Caco-2 (cell line): ENCODE measurements around the gene KIAA1755. TPM values are rescaled to one million over a fixed set of nuclear protein-coding genes. Genes with fewer than 3 reads are reported as not detected.
"Not testable (repeated sequence)": the region's sequence is repeated elsewhere in the genome, so short reads cannot be mapped to it uniquely, and the experiment has no call there.

ENCODE experiments used
- BruUV-seq: library from RNA; stranded (reverse); fragments of 400-500 nt; replicated peaks from 2 replicates; lab custom pipeline; 2021; lab: Mats Ljungman, UMichigan
- CTCF ChIA-PET: fragments of 300-600 bp; sonication (Branson Sonifier 250); formaldehyde crosslinking; loops from one replicate; lab custom pipeline; 2022; ENCODE audit warnings: antibody characterized with exemption; lab: Charles Lee
- POLR2A ChIA-PET: fragments of 300-600 bp; sonication (Branson Sonifier 250); formaldehyde crosslinking; loops from one replicate; lab custom pipeline; 2022; ENCODE audit warnings: antibody characterized with exemption; lab: Charles Lee
- DNase-seq, 2 experiments: peaks; one replicate each; pipeline versions ENCODE4 v3.0.0 to v3.0.0-alpha.2; 2020 to 2022
- H3K27me3 ChIP-seq: replicated peaks from 2 replicates; pipeline ENCODE4 v1.6.0; 2011; ENCODE audit warnings: low read length; ENCODE audit not compliant: control insufficient read depth, insufficient read depth
- H3K36me3 ChIP-seq: 2 replicates; pipeline ENCODE4 v1.5.1; 2011; ENCODE audit warnings: low read length; ENCODE audit not compliant: control insufficient read depth, insufficient read depth
- H3K4me1 ChIP-seq: fragments of 250-450 bp; sonication (Bioruptor Pico); 2 replicates; pipeline ENCODE4 v1.5.1; 2020; ENCODE audit warnings: mild to moderate bottlenecking
- H3K4me3 ChIP-seq: 2 replicates; pipeline ENCODE4 v1.5.1; 2011; ENCODE audit warnings: low read depth, mild to moderate bottlenecking, control low read depth, low read length
- H3K9me3 ChIP-seq: fragments of 250-450 bp; sonication (Bioruptor Pico); 2 replicates; pipeline ENCODE4 v1.5.1; 2020; ENCODE audit warnings: mild to moderate bottlenecking, moderate library complexity
- H3K27ac Mint-ChIP-seq: one replicate; pipeline ENCODE4 v1.8.0; 2022; ENCODE audit warnings: mixed read lengths; ENCODE audit not compliant: unreplicated experiment
- H3K27me3 Mint-ChIP-seq: one replicate; pipeline ENCODE4 v1.8.0; 2022; ENCODE audit warnings: mixed read lengths; ENCODE audit not compliant: insufficient read depth, unreplicated experiment
- H3K36me3 Mint-ChIP-seq: one replicate; pipeline ENCODE4 v1.8.0; 2022; ENCODE audit warnings: mild to moderate bottlenecking, mixed read lengths; ENCODE audit not compliant: insufficient read depth, unreplicated experiment
- H3K4me1 Mint-ChIP-seq: one replicate; pipeline ENCODE4 v1.8.0; 2022; ENCODE audit warnings: low read depth, mixed read lengths; ENCODE audit not compliant: unreplicated experiment
- H3K4me3 Mint-ChIP-seq: one replicate; pipeline ENCODE4 v1.8.0; 2022; ENCODE audit warnings: mild to moderate bottlenecking, moderate library complexity, mixed read lengths; ENCODE audit not compliant: unreplicated experiment
- H3K9me3 Mint-ChIP-seq: one replicate; pipeline ENCODE4 v1.8.0; 2022; ENCODE audit warnings: mixed read lengths; ENCODE audit not compliant: unreplicated experiment
- intact Hi-C: fragments of 100-400 bp; cut with micrococcal nuclease; formaldehyde crosslinking; loops from one replicate; pipeline ENCODE4 v1.10.0; 2022; ENCODE audit not compliant: unreplicated experiment
- total RNA-seq: library from RNA; stranded (reverse); gene quantifications from 2 replicates; pipeline ENCODE4 v1.2.3, GENCODE V29; 2022
- TF ChIP-seq, protein P1 (sequence below), 2 experiments: fragments of 200-600 bp in 1 of 2; IDR thresholded peaks; 1 replicate in 1 of 2; 2 replicates in 1 of 2; pipeline versions ENCODE4 v1.5.1 to v1.8.0; 2011 to 2022; ENCODE audit warnings: antibody characterized with exemption in 1 of 2, control low read depth in 1 of 2, inconsistent platforms in 1 of 2, low read depth in 1 of 2, low read length in 1 of 2, mild to moderate bottlenecking in 1 of 2, moderate library complexity in 1 of 2; ENCODE audit not compliant: insufficient read depth in 1 of 2, severe bottlenecking in 1 of 2, unreplicated experiment in 1 of 2

KIAA1755 gene
- total RNA-seq, 1 experiment from 2014 or later: 0.20 TPM

DNA sequence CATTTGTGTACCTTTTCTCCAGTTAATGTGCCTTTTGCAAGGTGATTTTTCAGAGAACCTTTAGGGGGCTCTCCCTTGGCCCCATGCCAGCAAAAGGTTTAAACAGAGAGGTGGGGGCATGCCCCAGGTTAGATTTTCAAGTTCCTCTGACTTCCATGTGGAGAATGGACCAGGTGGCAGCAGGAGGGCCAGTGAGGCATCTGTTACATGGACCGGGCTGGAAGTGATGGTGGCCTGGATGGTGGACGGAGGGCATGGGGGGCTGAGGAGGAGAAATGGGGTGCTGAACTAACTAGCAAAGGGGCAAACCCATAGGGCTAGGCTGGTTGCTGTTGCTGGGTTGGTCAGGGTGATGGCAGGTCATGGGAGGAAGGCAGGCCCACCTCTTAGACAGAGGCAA lies 22.7 kb upstream of the KIAA1755 start:
- no TSS peak for BruUV-seq
- Histone ChIP-seq H3K4me1 (no peaks in the 10 kb centered on the region), H3K4me3 (no peak overlapping the region), H3K36me3 (no peaks in the 10 kb centered on the region), H3K27me3 (no peaks in the 10 kb centered on the region), H3K9me3 (peaks cover 16% of the 10 kb centered on the region)
- TF ChIP-seq, protein P1, sequence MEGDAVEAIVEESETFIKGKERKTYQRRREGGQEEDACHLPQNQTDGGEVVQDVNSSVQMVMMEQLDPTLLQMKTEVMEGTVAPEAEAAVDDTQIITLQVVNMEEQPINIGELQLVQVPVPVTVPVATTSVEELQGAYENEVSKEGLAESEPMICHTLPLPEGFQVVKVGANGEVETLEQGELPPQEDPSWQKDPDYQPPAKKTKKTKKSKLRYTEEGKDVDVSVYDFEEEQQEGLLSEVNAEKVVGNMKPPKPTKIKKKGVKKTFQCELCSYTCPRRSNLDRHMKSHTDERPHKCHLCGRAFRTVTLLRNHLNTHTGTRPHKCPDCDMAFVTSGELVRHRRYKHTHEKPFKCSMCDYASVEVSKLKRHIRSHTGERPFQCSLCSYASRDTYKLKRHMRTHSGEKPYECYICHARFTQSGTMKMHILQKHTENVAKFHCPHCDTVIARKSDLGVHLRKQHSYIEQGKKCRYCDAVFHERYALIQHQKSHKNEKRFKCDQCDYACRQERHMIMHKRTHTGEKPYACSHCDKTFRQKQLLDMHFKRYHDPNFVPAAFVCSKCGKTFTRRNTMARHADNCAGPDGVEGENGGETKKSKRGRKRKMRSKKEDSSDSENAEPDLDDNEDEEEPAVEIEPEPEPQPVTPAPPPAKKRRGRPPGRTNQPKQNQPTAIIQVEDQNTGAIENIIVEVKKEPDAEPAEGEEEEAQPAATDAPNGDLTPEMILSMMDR (IDR thresholded peaks at IDR 0.05; ENCODE audit: insufficient read depth in 1 of 2, low read depth in 1 of 2, low read length in 1 of 2, severe bottlenecking in 1 of 2, unreplicated experiment in 1 of 2): no peak
- Mint-ChIP-seq H3K4me3 (no peak overlapping the region), H3K4me1 (no peaks in the 10 kb centered on the region), H3K9me3 (peaks cover 18% of the 10 kb centered on the region), H3K27ac (no peak overlapping the region), H3K36me3 (no peaks in the 10 kb centered on the region), H3K27me3 (peaks cover 12% of the 10 kb centered on the region)
- ChIA-PET CTCF (no interaction called here), POLR2A (interaction anchor here (0.5 kb wide), 1 partner anchor 557 kb away, joined by 7 read pairs; no protein-coding TSS in a partner anchor)
- peak in 1 of 2 experiments; percentile 38 for DNase-seq
- intact Hi-C loops: no loop called here

DNA sequence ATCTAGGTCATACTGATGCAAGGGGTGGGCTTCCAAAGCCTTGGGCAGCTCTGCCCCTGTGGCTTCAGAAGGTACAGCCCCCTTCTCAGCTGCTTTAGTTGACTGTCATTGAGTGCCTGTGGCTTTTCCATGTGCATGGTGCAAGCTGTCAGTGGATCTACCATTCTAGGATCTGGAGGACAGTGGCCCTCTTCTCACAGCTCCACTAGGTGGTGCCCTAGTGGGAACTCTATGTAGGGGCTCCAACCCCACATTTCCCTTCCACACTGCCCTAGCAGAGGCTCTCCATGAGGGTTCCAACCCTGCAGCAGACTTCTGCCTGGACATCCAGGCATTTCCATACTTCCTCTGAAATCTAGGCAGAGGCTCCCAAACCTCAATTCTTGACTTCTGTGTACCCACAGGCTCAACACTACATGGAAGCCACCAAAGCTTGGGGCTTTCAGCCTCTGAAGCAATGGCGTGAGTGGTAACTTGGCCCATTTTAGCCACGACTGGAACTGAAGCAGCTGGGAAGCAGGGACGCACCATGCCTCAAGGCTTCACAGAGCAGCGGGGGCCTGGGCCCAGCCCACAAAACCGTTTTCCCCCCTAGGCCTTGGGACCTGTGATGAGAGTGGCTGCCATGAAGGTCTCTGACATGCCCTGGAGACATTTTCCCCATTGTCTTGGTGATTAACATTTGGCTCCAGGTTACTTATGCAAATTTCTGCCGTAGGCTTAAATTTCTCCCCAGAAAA lies 20.8 kb upstream of the KIAA1755 start:
- peaks cover 18% of the 10 kb centered on the region for H3K9me3 Mint-ChIP-seq
- H3K27me3 Mint-ChIP-seq, H3K4me1 Mint-ChIP-seq, H3K36me3 ChIP-seq, H3K4me3 ChIP-seq, H3K4me1 ChIP-seq, BruUV-seq, H3K27me3 ChIP-seq, intact Hi-C loops, H3K27ac Mint-ChIP-seq, CTCF ChIA-PET, POLR2A ChIA-PET, H3K36me3 Mint-ChIP-seq, H3K4me3 Mint-ChIP-seq: not testable (repeated sequence)
- peak in 1 of 2 experiments; percentile 38 for DNase-seq
- peaks cover 16% of the 10 kb centered on the region for H3K9me3 ChIP-seq

DNA sequence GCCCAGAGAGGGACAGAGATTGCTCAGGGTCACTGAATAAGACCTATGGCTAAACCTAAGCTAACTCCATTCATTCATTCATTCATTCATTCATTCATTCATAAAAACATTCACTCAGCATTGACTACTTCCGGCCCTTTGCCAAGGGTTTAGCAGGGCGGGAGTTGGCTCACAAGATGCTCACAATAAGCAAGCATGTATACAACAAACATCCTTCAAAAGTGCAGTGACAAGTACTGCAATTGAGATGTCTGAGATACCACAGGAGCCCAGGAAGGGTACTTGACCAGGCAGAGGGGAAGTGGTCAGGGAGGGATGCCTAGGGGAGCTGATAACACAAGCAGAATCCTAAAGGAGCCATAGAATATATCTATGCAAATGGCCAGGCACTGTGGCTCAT lies 18.2 kb upstream of the KIAA1755 start:
- no peaks in the 10 kb centered on the region for H3K36me3 Mint-ChIP-seq
- POLR2A ChIA-PET: no interaction called here
- H3K4me3 Mint-ChIP-seq: no peak overlapping the region
- CTCF ChIA-PET: no interaction called here
- H3K27me3 Mint-ChIP-seq: no peaks in the 10 kb centered on the region
- no peak overlapping the region for H3K27ac Mint-ChIP-seq
- intact Hi-C loops: no loop called here
- Histone ChIP-seq H3K4me1 (no peaks in the 10 kb centered on the region), H3K4me3 (no peak overlapping the region), H3K36me3 (no peaks in the 10 kb centered on the region), H3K27me3 (no peaks in the 10 kb centered on the region), H3K9me3 (peaks cover 16% of the 10 kb centered on the region)
- DNase-seq: no peak
- BruUV-seq: no TSS peak
- no peaks in the 10 kb centered on the region for H3K4me1 Mint-ChIP-seq
- peaks cover 18% of the 10 kb centered on the region for H3K9me3 Mint-ChIP-seq
- TF ChIP-seq, protein P1 (IDR thresholded peaks at IDR 0.05; ENCODE audit: insufficient read depth in 1 of 2, low read depth in 1 of 2, low read length in 1 of 2, severe bottlenecking in 1 of 2, unreplicated experiment in 1 of 2): no peak
